ENCODE data around the gene ANGPT4. TPM values are rescaled to one million over a fixed set of nuclear protein-coding genes. Genes with fewer than 3 reads are reported as not detected.
A peak's percentile ranks its signal among the peaks of the same experiment; 100 is the strongest.

Gene ANGPT4, protein sequence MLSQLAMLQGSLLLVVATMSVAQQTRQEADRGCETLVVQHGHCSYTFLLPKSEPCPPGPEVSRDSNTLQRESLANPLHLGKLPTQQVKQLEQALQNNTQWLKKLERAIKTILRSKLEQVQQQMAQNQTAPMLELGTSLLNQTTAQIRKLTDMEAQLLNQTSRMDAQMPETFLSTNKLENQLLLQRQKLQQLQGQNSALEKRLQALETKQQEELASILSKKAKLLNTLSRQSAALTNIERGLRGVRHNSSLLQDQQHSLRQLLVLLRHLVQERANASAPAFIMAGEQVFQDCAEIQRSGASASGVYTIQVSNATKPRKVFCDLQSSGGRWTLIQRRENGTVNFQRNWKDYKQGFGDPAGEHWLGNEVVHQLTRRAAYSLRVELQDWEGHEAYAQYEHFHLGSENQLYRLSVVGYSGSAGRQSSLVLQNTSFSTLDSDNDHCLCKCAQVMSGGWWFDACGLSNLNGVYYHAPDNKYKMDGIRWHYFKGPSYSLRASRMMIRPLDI
- not detected for polyA plus RNA-seq (2012; ENCODE audit: insufficient read depth, insufficient read length)

- no peak for DNase-seq (ENCODE audit: low read depth, low spot score)
- no peak within 1 kb of the TSS for H3K4me3 ChIP-seq (ENCODE audit: low read length)
These were observed at the start of gene ANGPT4 for GRCh38 chr20:916125-916799. TSS of gene ANGPT4 (minus strand) at chr20:916334. CDS start at chr20:916214, 120 bp downstream.

- no peak overlapping the region for H3K4me3 ChIP-seq (ENCODE audit: low read length)
- no peak for DNase-seq (ENCODE audit: low read depth, low spot score)
These were observed 47.7 kb upstream of the ANGPT4 start for GRCh38 chr20:963795-964194.

- no peak for DNase-seq (ENCODE audit: low read depth, low spot score)
- H3K4me3 ChIP-seq (ENCODE audit: low read length): no peak overlapping the region
These were observed 46.5 kb upstream of the ANGPT4 start for GRCh38 chr20:962683-963082.

DNA sequence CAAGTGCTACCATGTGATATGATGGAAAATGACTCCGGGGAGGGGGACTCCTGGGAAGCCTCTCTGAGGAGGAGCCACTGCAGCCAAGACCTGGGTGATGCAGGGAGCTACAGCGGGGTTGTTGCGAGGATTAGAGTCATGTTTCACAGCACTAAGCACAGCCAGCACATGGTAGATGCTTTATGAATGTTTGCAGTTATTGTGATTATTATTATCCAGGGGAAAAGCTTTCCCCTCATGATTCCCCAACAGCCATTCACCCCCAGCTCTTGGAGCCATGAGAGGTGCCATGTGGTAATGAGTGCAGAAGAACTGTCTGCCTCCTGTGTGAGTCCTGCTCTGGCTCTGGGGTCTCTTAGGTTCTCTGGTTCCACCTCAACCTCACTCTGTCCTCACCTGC, 46.1 kb upstream of the ANGPT4 start:
- no peak for DNase-seq (ENCODE audit: low read depth, low spot score)
- H3K4me3 ChIP-seq (ENCODE audit: low read length): no peak overlapping the region

DNA sequence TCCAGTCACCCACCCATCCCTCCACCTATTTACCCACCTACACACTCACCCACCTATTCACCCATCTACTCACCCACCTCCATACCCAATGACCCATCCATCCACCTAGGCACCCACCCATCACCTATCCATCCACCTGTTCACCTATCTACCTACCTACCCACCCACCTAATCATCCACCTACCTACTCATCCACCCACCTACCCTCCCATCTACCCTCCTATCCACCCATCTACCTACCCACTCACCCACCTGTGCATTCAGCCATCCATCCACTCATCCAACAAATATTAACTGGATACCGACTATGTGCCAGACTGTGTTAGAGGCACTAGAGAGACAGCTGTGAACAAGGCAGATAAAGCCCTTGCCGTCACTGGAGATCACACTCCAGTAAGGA, 45.6 kb upstream of the ANGPT4 start:
- H3K4me3 ChIP-seq (ENCODE audit: low read length): no peak overlapping the region
- DNase-seq (ENCODE audit: low read depth, low spot score): no peak

- H3K4me3 ChIP-seq (ENCODE audit: low read length): no peak overlapping the region
- no peak for DNase-seq (ENCODE audit: low read depth, low spot score)
These were observed 44.0 kb upstream of the ANGPT4 start for GRCh38 chr20:959996-960615.

DNA sequence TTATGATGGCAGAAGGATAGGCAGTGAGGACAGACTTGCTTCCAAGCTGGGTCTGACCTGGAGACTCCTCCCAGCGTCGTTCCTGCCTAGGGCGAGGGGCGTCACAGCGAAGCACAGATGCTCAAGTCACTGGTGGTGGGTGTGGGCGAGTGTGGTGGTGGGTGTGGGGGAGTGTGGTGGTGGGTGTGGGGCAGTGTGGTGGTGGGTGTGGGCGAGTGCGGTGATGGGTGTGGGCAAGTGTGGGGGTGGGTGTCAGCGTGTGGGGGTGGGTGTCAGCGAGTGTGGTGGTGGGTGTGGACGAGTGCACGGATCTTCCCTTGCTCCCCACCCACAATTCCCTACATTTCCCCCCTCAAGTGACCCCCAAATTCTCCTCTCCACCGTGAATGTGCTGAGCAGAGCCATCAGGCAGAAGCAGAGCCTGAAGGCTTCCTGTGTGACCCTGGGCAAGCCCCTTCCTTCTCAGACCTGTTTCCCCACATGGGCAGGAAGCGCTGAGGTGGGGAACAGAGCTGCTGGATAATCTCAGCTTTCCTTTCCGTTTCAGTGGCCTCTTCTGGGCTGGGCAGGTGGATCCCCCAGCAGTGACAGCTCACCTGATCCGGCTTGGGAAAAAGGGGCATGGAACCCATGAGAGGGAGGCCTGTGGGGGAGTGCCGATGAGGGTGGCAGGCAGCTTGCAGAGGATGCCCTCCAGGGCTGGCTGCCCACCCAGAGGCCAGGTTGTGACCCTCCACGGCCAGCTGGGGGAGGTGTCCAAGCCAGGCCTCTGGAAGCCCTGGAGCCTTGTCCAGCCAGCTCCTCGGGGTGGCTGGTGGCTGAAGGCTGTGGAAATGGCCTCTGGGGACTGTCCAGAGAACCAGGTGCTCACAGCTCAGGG, 43.0 kb upstream of the ANGPT4 start:
- H3K4me3 ChIP-seq (ENCODE audit: low read length): no peak overlapping the region
- no peak for DNase-seq (ENCODE audit: low read depth, low spot score)

DNA sequence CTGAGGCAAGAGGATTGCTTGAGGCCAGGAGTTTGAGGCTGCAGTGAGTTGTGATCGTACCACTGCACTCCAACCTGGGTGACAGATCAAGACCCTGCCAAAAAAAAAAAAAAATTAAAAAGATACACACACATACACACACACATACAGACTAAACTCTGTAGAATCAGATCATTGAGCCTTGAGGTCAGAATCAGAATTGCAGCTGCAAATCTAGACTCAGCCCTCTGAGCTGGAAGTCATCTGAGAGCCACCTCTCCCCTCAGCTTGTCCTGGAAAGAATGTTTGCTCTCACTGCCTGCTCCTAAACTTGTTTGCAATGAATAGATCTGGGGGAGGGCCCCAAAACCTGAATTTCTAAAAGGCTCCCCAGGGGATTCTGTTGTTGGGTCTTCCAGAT, 41.4 kb upstream of the ANGPT4 start:
- DNase-seq (ENCODE audit: low read depth, low spot score): no peak
- no peak overlapping the region for H3K4me3 ChIP-seq (ENCODE audit: low read length)

GRCh38 chr20:956330-956951, 40.3 kb upstream of the ANGPT4 start:
- DNase-seq (ENCODE audit: low read depth, low spot score): peak; percentile 57
- H3K4me3 ChIP-seq (ENCODE audit: low read length): no peak overlapping the region

GRCh38 chr20:955656-956055, 39.5 kb upstream of the ANGPT4 start:
- DNase-seq (ENCODE audit: low read depth, low spot score): no peak
- H3K4me3 ChIP-seq (ENCODE audit: low read length): no peak overlapping the region

DNA sequence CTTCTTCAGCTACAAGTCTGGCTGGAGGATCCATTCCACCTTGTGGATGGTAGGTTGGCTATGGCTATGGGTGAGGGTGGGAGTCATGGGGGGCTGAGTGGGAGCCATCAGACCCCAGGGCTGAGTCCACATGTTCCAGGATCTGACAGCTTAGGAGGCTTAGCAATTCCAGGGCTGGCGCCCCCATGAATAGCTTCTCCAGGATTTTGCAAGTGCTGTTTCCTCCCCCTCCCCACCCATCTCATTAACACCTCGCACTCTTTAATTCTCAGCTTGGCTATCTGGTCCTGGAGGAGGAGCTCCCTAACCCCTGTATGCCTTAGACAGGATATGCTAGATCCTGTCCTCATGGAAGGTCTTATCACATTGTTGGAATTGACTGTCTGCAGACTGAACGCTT, 39.0 kb upstream of the ANGPT4 start:
- DNase-seq (ENCODE audit: low read depth, low spot score): no peak
- no peak overlapping the region for H3K4me3 ChIP-seq (ENCODE audit: low read length)

GRCh38 chr20:953742-954141, 37.6 kb upstream of the ANGPT4 start:
- no peak overlapping the region for H3K4me3 ChIP-seq (ENCODE audit: low read length)
- no peak for DNase-seq (ENCODE audit: low read depth, low spot score)

GRCh38 chr20:952196-952795, 36.2 kb upstream of the ANGPT4 start:
- DNase-seq (ENCODE audit: low read depth, low spot score): no peak
- no peak overlapping the region for H3K4me3 ChIP-seq (ENCODE audit: low read length)

DNA sequence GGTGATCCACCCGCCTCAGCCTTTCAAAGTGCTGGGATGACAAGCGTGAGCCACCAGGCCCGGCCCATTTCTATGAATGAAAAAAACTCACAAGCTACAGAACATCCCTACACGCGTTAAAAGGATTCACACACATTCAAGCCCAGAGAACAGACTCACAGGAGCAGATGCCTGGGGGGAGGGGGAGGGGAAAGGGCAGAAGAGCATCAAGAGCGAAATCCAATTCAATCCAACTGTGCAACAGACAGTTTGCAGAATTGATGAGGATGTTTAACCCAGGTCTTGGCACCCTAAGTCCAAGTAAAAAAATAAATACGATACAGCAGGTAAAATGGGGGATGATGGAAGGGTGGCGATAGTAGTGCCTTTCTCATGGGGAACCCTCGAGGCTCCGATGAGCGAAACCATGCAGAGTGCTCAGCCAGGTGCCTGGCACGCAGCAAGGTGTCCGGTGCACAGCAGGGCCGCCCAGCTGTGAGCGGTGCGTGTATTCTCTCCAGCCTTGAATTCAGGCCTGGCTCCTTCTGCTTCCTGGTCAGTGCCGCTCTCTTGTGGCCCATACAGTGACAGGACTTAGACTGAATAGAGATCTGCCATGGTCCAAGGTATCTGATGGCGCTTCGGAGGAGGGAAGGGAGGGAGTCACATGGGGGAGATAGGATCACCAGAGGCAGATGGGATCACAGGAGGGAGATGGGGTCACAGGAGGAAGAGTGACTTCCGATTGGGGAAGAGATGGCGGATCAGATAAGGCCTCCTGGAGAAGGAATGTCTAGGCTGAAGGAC, 35.4 kb upstream of the ANGPT4 start:
- no peak overlapping the region for H3K4me3 ChIP-seq (ENCODE audit: low read length)
- DNase-seq (ENCODE audit: low read depth, low spot score): no peak

GRCh38 chr20:949717-950116, 33.6 kb upstream of the ANGPT4 start:
- no peak for DNase-seq (ENCODE audit: low read depth, low spot score)
- no peak overlapping the region for H3K4me3 ChIP-seq (ENCODE audit: low read length)

- no peak for DNase-seq (ENCODE audit: low read depth, low spot score)
These were observed 30.7 kb upstream of the ANGPT4 start for GRCh38 chr20:946826-947225.

DNA sequence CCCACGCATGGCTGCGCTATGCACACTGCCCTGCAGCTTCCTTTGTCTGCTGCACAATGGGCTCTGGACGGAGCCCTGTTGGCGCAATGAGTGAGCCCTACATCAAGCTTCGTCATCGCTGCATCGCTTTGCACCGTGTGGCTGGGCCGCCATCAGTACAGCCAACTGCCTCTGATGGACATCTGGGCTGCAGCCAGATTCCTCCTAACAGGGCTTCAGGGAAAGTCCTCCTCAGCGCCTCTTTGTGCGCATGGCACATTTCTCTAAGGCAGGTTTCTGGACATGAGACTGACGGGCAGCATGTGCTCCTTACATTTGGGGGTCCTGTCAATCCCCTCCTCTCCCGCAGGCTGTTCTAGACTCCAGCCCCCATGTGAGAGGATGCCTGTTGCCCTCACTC, 29.7 kb upstream of the ANGPT4 start:
- no peak overlapping the region for H3K4me3 ChIP-seq (ENCODE audit: low read length)
- no peak for DNase-seq (ENCODE audit: low read depth, low spot score)

More at GRCh38 chr20:946826-947225, 30.7 kb upstream of the ANGPT4 start:
- no peak overlapping the region for H3K4me3 ChIP-seq (ENCODE audit: low read length)
